Lung (tissue), 12 donors: Measurements from ENCODE around the gene SUMO3. TPM values are rescaled to one million over a fixed set of nuclear protein-coding genes. Genes with fewer than 3 reads are reported as not detected.

Source experiments
- ATAC-seq: fragments of 200-7000 bp; cut with Tn5 transposase; one replicate; pipeline ENCODE4 v1.9.1; 2020; ENCODE audit warnings: moderate number of reproducible peaks; ENCODE audit not compliant: insufficient read depth, low FRiP score
- DNase-seq, 3 donors: peaks; one replicate each; pipeline ENCODE4 v3.0.0-alpha.2; 2013 to 2017
- H3K27ac ChIP-seq, 2 donors: one replicate each; pipeline ENCODE4 v1.5.1; 2013; ENCODE audit warnings: mild to moderate bottlenecking in 2 of 2, moderate library complexity in 2 of 2, control low read depth in 1 of 2, inconsistent platforms in 1 of 2, low read depth in 1 of 2, low read length in 1 of 2
- H3K27me3 ChIP-seq, 3 donors: one replicate each; pipeline ENCODE4 v1.5.1; 2013; ENCODE audit warnings: low read length in 2 of 3; ENCODE audit not compliant: control insufficient read depth in 3 of 3, insufficient read depth in 3 of 3
- H3K36me3 ChIP-seq, 4 donors: one replicate each; pipeline ENCODE4 v1.5.1; 2013; ENCODE audit warnings: low read length in 4 of 4, mild to moderate bottlenecking in 1 of 4, moderate library complexity in 1 of 4; ENCODE audit not compliant: control insufficient read depth in 4 of 4, insufficient read depth in 4 of 4
- H3K4me1 ChIP-seq, 5 donors: one replicate each; pipeline ENCODE4 v1.5.1; 2013; ENCODE audit warnings: low read length in 5 of 5, mild to moderate bottlenecking in 2 of 5, moderate library complexity in 1 of 5; ENCODE audit not compliant: control insufficient read depth in 5 of 5, insufficient read depth in 5 of 5
- H3K4me3 ChIP-seq: one replicate; pipeline ENCODE4 v1.5.1; 2013; ENCODE audit warnings: mild to moderate bottlenecking, control low read depth, moderate library complexity
- H3K9ac ChIP-seq, 2 donors: one replicate each; pipeline ENCODE4 v1.5.1; 2013; ENCODE audit warnings: low read length in 2 of 2, control low read depth in 1 of 2; ENCODE audit not compliant: insufficient read depth in 1 of 2
- H3K9me3 ChIP-seq, 4 donors: one replicate each; pipeline ENCODE4 v1.5.1; 2013; ENCODE audit warnings: low read length in 3 of 4, mild to moderate bottlenecking in 1 of 4, moderate library complexity in 1 of 4; ENCODE audit not compliant: control insufficient read depth in 4 of 4, insufficient read depth in 3 of 4
- WGBS, 2 donors: extraction: QIAGEN DNeasy Blood & Tissue Kit; methylation state at CpG; one replicate each; pipeline ENCODE4 v1.1.7; 2013; 5-methylcytosine and 5-hydroxymethylcytosine counted together
- polyA plus RNA-seq, 2 donors: library from polyadenylated mRNA; stranded (reverse); fragments of 200-250 nt; gene quantifications; one replicate each; pipeline ENCODE4 v1.2.1, GENCODE V29; 2013
- total RNA-seq, 2 donors: library from RNA; depleted of rRNA in 1 of 2; stranded (reverse); fragments of >200 nt in 1 of 2; gene quantifications; one replicate each; pipeline ENCODE4 v1.2.1, GENCODE V29; 2014 to 2021
- TF ChIP-seq, protein P1 (sequence below): IDR thresholded peaks from 2 replicates; pipeline ENCODE4 v1.5.1; 2012; ENCODE audit warnings: mild to moderate bottlenecking; ENCODE audit errors: control extremely low read depth, extremely low read depth
- donor health status: control.
- donor health status: control.
- donor health status: Bipolar disorder and iron deficiency.
- donor health status: healthy.
- donor health status: DM: yes; HTN: yes; CAD: no.

SUMO3 gene
- total and polyA plus RNA-seq, 4 donors = 40.4 to 96.4 (median 66.0) TPM

DNA sequence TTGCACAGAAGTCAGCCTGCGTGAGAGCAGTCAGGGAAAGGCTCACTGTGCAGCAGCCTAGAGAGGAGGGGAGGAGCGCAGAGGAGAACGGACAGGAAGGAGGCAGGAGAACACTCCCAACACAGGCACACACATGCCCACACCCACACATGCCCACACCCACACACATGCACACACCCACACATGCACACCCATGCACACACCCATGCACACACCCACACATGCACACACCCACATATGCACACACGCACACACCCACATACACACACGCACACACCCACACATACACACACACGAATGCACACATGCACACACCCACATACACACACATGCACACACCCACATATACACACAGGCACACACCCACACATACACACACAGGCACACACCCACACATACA lies 7.1 kb downstream of the SUMO3 start:
- Histone ChIP-seq H3K4me3 (no peak overlapping the region), H3K27me3 (no peaks in the 10 kb centered on the region), H3K9me3 (no peaks in the 10 kb centered on the region), H3K4me1 (no peaks in the 10 kb centered on the region), H3K36me3 (peaks cover 8 to 45% (median 31%) of the 10 kb centered on the region in 4 donors), H3K27ac (no peak overlapping the region), H3K9ac (no peak overlapping the region)
- WGBS, 2 donors = 84 to 91% methylated on average over 6 of the region's 6 CpGs
- ATAC-seq = no peak
- TF ChIP-seq, protein P1, sequence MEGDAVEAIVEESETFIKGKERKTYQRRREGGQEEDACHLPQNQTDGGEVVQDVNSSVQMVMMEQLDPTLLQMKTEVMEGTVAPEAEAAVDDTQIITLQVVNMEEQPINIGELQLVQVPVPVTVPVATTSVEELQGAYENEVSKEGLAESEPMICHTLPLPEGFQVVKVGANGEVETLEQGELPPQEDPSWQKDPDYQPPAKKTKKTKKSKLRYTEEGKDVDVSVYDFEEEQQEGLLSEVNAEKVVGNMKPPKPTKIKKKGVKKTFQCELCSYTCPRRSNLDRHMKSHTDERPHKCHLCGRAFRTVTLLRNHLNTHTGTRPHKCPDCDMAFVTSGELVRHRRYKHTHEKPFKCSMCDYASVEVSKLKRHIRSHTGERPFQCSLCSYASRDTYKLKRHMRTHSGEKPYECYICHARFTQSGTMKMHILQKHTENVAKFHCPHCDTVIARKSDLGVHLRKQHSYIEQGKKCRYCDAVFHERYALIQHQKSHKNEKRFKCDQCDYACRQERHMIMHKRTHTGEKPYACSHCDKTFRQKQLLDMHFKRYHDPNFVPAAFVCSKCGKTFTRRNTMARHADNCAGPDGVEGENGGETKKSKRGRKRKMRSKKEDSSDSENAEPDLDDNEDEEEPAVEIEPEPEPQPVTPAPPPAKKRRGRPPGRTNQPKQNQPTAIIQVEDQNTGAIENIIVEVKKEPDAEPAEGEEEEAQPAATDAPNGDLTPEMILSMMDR = no peak
- DNase-seq = no peak

DNA sequence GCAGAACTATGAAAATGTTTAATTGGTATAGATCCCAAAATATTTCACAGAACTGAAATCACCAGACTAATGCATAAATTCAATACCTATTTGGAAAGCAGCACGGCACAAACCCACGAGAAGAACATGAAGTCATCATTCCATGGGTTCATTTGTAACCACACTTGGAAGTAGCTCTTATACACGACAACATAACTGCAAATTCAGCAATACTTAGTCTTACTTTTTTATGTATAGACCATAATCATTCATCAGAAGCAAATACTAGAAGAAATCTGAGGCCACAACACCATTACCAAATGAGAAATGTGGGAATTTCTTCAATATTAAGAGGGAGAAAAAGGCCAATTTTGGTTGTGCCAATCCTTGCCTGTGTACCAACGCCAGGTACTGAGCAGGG lies 12.0 kb downstream of the SUMO3 start:
- no peaks in the 10 kb centered on the region for H3K9me3 ChIP-seq
- no peak overlapping the region for H3K27ac ChIP-seq
- TF ChIP-seq, protein P1 = no peak
- H3K4me1 ChIP-seq = peaks cover 0 to 11% (median 6%) of the 10 kb centered on the region in 5 donors
- no peaks in the 10 kb centered on the region for H3K27me3 ChIP-seq
- peaks cover 8 to 42% (median 30%) of the 10 kb centered on the region in 4 donors for H3K36me3 ChIP-seq
- no peak overlapping the region for H3K9ac ChIP-seq
- 89 to 95% methylated on average over 4 of the region's 4 CpGs for WGBS, 2 donors
- DNase-seq = no peak
- no peak overlapping the region for H3K4me3 ChIP-seq
- no peak for ATAC-seq

DNA sequence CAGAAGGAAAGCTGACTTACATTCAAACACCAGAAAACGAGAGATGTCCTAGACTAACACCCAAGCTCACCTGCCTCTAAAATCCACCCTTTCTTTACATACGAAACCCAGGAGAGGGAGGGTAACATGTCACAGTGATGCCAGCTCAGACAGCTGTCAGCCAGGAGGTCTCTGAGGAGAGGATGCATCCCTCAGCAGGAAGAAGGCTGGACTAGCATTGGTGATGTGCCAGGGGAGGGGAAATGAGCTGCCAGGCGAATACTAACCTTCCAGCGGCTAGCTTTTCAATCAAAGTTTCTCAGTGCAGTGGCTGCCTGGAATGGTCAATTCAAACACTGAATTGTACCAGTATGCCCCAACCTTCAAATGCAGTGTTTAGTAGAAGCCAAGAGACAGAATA lies 12.6 kb downstream of the SUMO3 start:
- DNase-seq (no peak), ATAC-seq (no peak)
- Histone ChIP-seq H3K27me3 (no peaks in the 10 kb centered on the region), H3K9me3 (no peaks in the 10 kb centered on the region), H3K4me3 (no peak overlapping the region), H3K36me3 (peaks cover 8 to 39% (median 28%) of the 10 kb centered on the region in 4 donors), H3K27ac (no peak overlapping the region), H3K9ac (no peak overlapping the region), H3K4me1 (peaks cover 3 to 15% (median 9%) of the 10 kb centered on the region in 5 donors)
- TF ChIP-seq, protein P1 = no peak
- 76 to 88% methylated on average over 4 of the region's 4 CpGs for WGBS, 2 donors

DNA sequence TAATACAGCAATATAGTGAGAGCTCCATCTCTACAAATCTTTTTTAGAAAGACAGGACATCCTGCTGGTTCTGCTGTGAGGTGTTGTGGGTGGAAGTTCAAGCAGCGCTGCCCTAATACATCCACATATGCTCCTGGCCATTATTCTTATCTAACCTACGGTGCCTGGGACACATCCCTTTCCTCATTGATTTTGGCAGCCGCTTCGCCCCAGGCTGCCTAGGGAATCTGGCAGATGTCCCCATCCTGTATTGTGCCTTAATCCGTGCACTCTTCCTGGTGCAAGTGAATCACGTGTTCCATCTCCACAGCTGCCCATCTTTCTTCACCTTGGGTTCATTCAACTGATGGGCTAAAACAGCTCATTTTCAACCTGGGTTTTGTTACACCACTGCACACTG lies 13.1 kb downstream of the SUMO3 start:
- Histone ChIP-seq H3K27me3 (no peaks in the 10 kb centered on the region), H3K4me1 (peaks cover 7 to 18% (median 9%) of the 10 kb centered on the region in 5 donors), H3K36me3 (peaks cover 8 to 36% (median 26%) of the 10 kb centered on the region in 4 donors), H3K9ac (no peak overlapping the region), H3K9me3 (no peaks in the 10 kb centered on the region), H3K4me3 (no peak overlapping the region), H3K27ac (no peak overlapping the region)
- DNase-seq (no peak), ATAC-seq (no peak)
- TF ChIP-seq, protein P1 = no peak
- 85 to 95% methylated on average over 6 of the region's 6 CpGs for WGBS, 2 donors
